Activated CD4-positive, alpha-beta T cell treated with anti-CD3 and anti-CD28 coated beads, Interleukin-2, amount 10 ng/mL, durations not matched to agents 7 days and 5 days (primary cell): ENCODE measurements around the gene PRAMEF27. TPM values are rescaled to one million over a fixed set of nuclear protein-coding genes. Genes with fewer than 3 reads are reported as not detected.
"Not testable (repeated sequence)": the region's sequence is repeated elsewhere in the genome, so short reads cannot be mapped to it uniquely, and the experiment has no call there.

ENCODE experiments used
- CTCF ChIA-PET: fragments of 350-600 bp; sonication (Branson Sonifier 250); formaldehyde crosslinking; loops from one replicate; lab custom pipeline; 2021; ENCODE audit warnings: antibody characterized with exemption; lab: Charles Lee
- POLR2A ChIA-PET: fragments of 350-600 bp; sonication (Branson Sonifier 250); formaldehyde crosslinking; loops from one replicate; lab custom pipeline; 2021; ENCODE audit warnings: antibody characterized with exemption; lab: Charles Lee
- DNase-seq: peaks from one replicate; pipeline ENCODE4 v3.0.0-alpha.2; 2020
- H3K27ac Mint-ChIP-seq: one replicate; pipeline ENCODE4 v1.8.0; 2021; ENCODE audit warnings: mild to moderate bottlenecking, moderate library complexity, mixed read lengths
- H3K27me3 Mint-ChIP-seq: one replicate; pipeline ENCODE4 v1.8.0; 2021; ENCODE audit warnings: mixed read lengths
- H3K36me3 Mint-ChIP-seq: one replicate; pipeline ENCODE4 v1.8.0; 2021; ENCODE audit warnings: low read depth, mixed read lengths
- H3K4me1 Mint-ChIP-seq: one replicate; pipeline ENCODE4 v1.8.0; 2021; ENCODE audit warnings: mixed read lengths
- H3K4me3 Mint-ChIP-seq: one replicate; pipeline ENCODE4 v1.8.0; 2021; ENCODE audit warnings: mild to moderate bottlenecking, moderate library complexity, mixed read lengths
- H3K9me3 Mint-ChIP-seq: one replicate; pipeline ENCODE4 v1.8.0; 2021; ENCODE audit warnings: mixed read lengths
- total RNA-seq, 2 experiments: library from RNA; stranded (reverse); gene quantifications; one replicate each; pipeline ENCODE4 v1.2.3, GENCODE V29; 2021

Gene PRAMEF27
- not detected for total RNA-seq

GRCh38 chr1:13056475-13056874, at the start of gene PRAMEF27:
PRAMEF27 (minus strand) TSS chr1:13056575; CDS start chr1:13053659, 2,916 bp downstream.
- CTCF ChIA-PET, H3K27me3 Mint-ChIP-seq, POLR2A ChIA-PET: not testable (repeated sequence)

GRCh38 chr1:13070474-13070873, 14.1 kb upstream of the PRAMEF27 start, which contains the start of gene PRAMEF25:
PRAMEF25 (plus strand) TSS chr1:13070774; CDS start chr1:13073694, 2,920 bp downstream.
- H3K4me1 Mint-ChIP-seq, H3K36me3 Mint-ChIP-seq, POLR2A ChIA-PET, H3K4me3 Mint-ChIP-seq, H3K27me3 Mint-ChIP-seq, H3K27ac Mint-ChIP-seq, H3K9me3 Mint-ChIP-seq, CTCF ChIA-PET, DNase-seq: not testable (repeated sequence)

More at GRCh38 chr1:13056475-13056874, at the start of gene PRAMEF27:
- H3K9me3 Mint-ChIP-seq, DNase-seq, H3K36me3 Mint-ChIP-seq, H3K4me1 Mint-ChIP-seq, H3K4me3 Mint-ChIP-seq, H3K27ac Mint-ChIP-seq: not testable (repeated sequence)

GRCh38 chr1:13019846-13020245, 36.5 kb downstream of the PRAMEF27 start:
- H3K27ac Mint-ChIP-seq, H3K27me3 Mint-ChIP-seq, H3K36me3 Mint-ChIP-seq, H3K9me3 Mint-ChIP-seq, DNase-seq, CTCF ChIA-PET, H3K4me1 Mint-ChIP-seq, POLR2A ChIA-PET, H3K4me3 Mint-ChIP-seq: not testable (repeated sequence)

GRCh38 chr1:13011932-13012331, 44.4 kb downstream of the PRAMEF27 start:
- H3K36me3 Mint-ChIP-seq, H3K27ac Mint-ChIP-seq, H3K4me3 Mint-ChIP-seq, POLR2A ChIA-PET, H3K4me1 Mint-ChIP-seq, CTCF ChIA-PET, DNase-seq, H3K27me3 Mint-ChIP-seq, H3K9me3 Mint-ChIP-seq: not testable (repeated sequence)

GRCh38 chr1:13009348-13009747, 47.0 kb downstream of the PRAMEF27 start:
- H3K4me1 Mint-ChIP-seq, H3K9me3 Mint-ChIP-seq, CTCF ChIA-PET, H3K27ac Mint-ChIP-seq, POLR2A ChIA-PET, H3K4me3 Mint-ChIP-seq, H3K36me3 Mint-ChIP-seq, H3K27me3 Mint-ChIP-seq, DNase-seq: not testable (repeated sequence)

- H3K4me1 Mint-ChIP-seq, DNase-seq, H3K27ac Mint-ChIP-seq, H3K4me3 Mint-ChIP-seq, H3K36me3 Mint-ChIP-seq, H3K9me3 Mint-ChIP-seq, POLR2A ChIA-PET, CTCF ChIA-PET, H3K27me3 Mint-ChIP-seq: not testable (repeated sequence)
Observed at GRCh38 chr1:13005732-13006131, 50.6 kb downstream of the PRAMEF27 start.

Other genes with a start within 250 kb of the PRAMEF27 start
- gene PRAMEF11, start 225.2 kb downstream of the PRAMEF27 start, total RNA-seq, result not detected
- not detected for gene HNRNPCL1, start 207.9 kb downstream of the PRAMEF27 start, total RNA-seq
- gene PRAMEF2, start 199.5 kb downstream of the PRAMEF27 start, total RNA-seq, result not detected
- gene PRAMEF4, start 170.4 kb downstream of the PRAMEF27 start, total RNA-seq, result not detected
- not detected for gene PRAMEF10, start 158.3 kb downstream of the PRAMEF27 start, total RNA-seq
- gene PRAMEF7, start 140.0 kb downstream of the PRAMEF27 start, total RNA-seq, result not detected
- not detected for gene PRAMEF6, start 109.0 kb downstream of the PRAMEF27 start, total RNA-seq
- gene HNRNPCL3, start 4.2 kb upstream of the PRAMEF27 start, total RNA-seq, result not detected
- gene PRAMEF25, start 14.2 kb upstream of the PRAMEF27 start, total RNA-seq, result not detected
- not detected for gene HNRNPCL2, start 60.3 kb upstream of the PRAMEF27 start, total RNA-seq
- not detected for gene PRAMEF26, start 99.4 kb upstream of the PRAMEF27 start, total RNA-seq
- not detected for gene HNRNPCL4, start 109.1 kb upstream of the PRAMEF27 start, total RNA-seq
- not detected for gene PRAMEF9, start 115.3 kb upstream of the PRAMEF27 start, total RNA-seq
- gene PRAMEF13, start 144.8 kb upstream of the PRAMEF27 start, total RNA-seq, result not detected
- not detected for gene PRAMEF18, start 169.6 kb upstream of the PRAMEF27 start, total RNA-seq
- gene PRAMEF5, start 197.6 kb upstream of the PRAMEF27 start, total RNA-seq, result not detected
- not detected for gene PRAMEF8, start 228.6 kb upstream of the PRAMEF27 start, total RNA-seq
- gene PRAMEF33, start 247.0 kb upstream of the PRAMEF27 start, total RNA-seq, result not detected